Measurements from ENCODE around the gene BZW1. TPM values are rescaled to one million over a fixed set of nuclear protein-coding genes. Genes with fewer than 3 reads are reported as not detected.

The BZW1 gene
- total RNA-seq, 1 donor from 2014 or later: 214 TPM

- Mint-ChIP-seq H3K36me3 (ENCODE audit: unreplicated experiment) (no peaks in the 10 kb centered on the region), H3K4me1 (ENCODE audit: unreplicated experiment) (peaks cover 44% of the 10 kb centered on the region), H3K27ac (ENCODE audit: unreplicated experiment) (peak overlapping the region; percentile 95), H3K9me3 (ENCODE audit: unreplicated experiment) (no peaks in the 10 kb centered on the region), H3K4me3 (ENCODE audit: unreplicated experiment) (no peak overlapping the region), H3K27me3 (ENCODE audit: unreplicated experiment) (no peaks in the 10 kb centered on the region)
- no peak for DNase-seq (ENCODE audit: extremely low spot score, unreplicated experiment)
- TF ChIP-seq, protein P1, sequence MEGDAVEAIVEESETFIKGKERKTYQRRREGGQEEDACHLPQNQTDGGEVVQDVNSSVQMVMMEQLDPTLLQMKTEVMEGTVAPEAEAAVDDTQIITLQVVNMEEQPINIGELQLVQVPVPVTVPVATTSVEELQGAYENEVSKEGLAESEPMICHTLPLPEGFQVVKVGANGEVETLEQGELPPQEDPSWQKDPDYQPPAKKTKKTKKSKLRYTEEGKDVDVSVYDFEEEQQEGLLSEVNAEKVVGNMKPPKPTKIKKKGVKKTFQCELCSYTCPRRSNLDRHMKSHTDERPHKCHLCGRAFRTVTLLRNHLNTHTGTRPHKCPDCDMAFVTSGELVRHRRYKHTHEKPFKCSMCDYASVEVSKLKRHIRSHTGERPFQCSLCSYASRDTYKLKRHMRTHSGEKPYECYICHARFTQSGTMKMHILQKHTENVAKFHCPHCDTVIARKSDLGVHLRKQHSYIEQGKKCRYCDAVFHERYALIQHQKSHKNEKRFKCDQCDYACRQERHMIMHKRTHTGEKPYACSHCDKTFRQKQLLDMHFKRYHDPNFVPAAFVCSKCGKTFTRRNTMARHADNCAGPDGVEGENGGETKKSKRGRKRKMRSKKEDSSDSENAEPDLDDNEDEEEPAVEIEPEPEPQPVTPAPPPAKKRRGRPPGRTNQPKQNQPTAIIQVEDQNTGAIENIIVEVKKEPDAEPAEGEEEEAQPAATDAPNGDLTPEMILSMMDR (IDR thresholded peaks at IDR 0.05): no peak
Measured at GRCh38 chr2:200788121-200788718, 23.5 kb upstream of the BZW1 start.

GRCh38 chr2:200790185-200790584, 21.5 kb upstream of the BZW1 start:
- Mint-ChIP-seq H3K27me3 (ENCODE audit: unreplicated experiment) (no peaks in the 10 kb centered on the region), H3K9me3 (ENCODE audit: unreplicated experiment) (no peaks in the 10 kb centered on the region), H3K4me1 (ENCODE audit: unreplicated experiment) (peaks cover 35% of the 10 kb centered on the region), H3K36me3 (ENCODE audit: unreplicated experiment) (no peaks in the 10 kb centered on the region), H3K4me3 (ENCODE audit: unreplicated experiment) (no peak overlapping the region), H3K27ac (ENCODE audit: unreplicated experiment) (no peak overlapping the region)
- TF ChIP-seq, protein P1 (IDR thresholded peaks at IDR 0.05): no peak
- no peak for DNase-seq (ENCODE audit: extremely low spot score, unreplicated experiment)

DNA sequence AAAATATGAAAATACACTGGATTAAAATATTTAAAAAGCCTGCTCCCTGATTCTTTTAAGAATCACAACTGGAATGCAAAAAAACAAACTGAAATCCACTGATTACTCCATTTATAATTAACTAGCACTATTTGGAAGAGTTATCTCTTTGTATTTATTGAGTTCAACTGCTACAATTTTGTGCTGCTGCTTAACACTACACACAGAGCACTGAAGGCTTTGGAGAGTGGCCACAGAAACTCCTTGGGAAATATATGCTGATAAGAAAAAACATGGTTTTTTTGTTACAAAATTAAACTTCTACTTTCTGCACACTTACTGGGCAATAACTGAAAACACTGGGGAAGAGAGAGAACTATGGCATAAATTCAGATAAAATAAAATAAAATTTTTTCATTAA, 19.8 kb upstream of the BZW1 start:
- Mint-ChIP-seq H3K36me3 (ENCODE audit: unreplicated experiment) (no peaks in the 10 kb centered on the region), H3K27ac (ENCODE audit: unreplicated experiment) (no peak overlapping the region), H3K4me1 (ENCODE audit: unreplicated experiment) (peaks cover 19% of the 10 kb centered on the region), H3K9me3 (ENCODE audit: unreplicated experiment) (no peaks in the 10 kb centered on the region), H3K27me3 (ENCODE audit: unreplicated experiment) (no peaks in the 10 kb centered on the region), H3K4me3 (ENCODE audit: unreplicated experiment) (no peak overlapping the region)
- TF ChIP-seq, protein P1 (IDR thresholded peaks at IDR 0.05): no peak
- no peak for DNase-seq (ENCODE audit: extremely low spot score, unreplicated experiment)

GRCh38 chr2:200794143-200794542, 17.6 kb upstream of the BZW1 start:
- no peaks in the 10 kb centered on the region for H3K9me3 Mint-ChIP-seq (ENCODE audit: unreplicated experiment)

DNA sequence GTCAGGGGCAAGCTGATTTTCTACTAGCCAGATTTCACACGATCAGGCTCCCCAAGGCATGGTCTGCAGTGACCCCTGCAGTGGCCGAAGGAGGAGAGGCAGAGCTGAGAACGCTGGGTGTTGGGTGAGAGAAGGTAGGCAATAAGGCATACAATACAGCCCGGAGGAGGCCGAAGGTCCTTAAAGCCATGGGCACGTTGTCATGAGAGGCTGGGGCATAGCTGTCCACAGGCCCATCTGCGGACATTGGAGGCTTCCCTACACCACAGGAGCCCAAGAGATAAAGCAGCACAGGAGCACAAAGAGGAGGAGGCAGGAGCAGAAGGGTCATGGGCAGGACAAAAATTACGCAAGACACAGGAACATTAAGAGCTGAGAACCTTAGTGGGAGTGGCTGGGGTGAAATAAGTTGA, 16.7 kb upstream of the BZW1 start:
- no peak for DNase-seq (ENCODE audit: extremely low spot score, unreplicated experiment)
- H3K36me3 Mint-ChIP-seq (ENCODE audit: unreplicated experiment): no peaks in the 10 kb centered on the region

More at GRCh38 chr2:200794143-200794542, 17.6 kb upstream of the BZW1 start:
- no peak overlapping the region for H3K4me3 Mint-ChIP-seq (ENCODE audit: unreplicated experiment)
- DNase-seq (ENCODE audit: extremely low spot score, unreplicated experiment): no peak
- peaks cover 1% of the 10 kb centered on the region for H3K4me1 Mint-ChIP-seq (ENCODE audit: unreplicated experiment)
- H3K36me3 Mint-ChIP-seq (ENCODE audit: unreplicated experiment): no peaks in the 10 kb centered on the region
- TF ChIP-seq, protein P1 (IDR thresholded peaks at IDR 0.05): no peak
- no peaks in the 10 kb centered on the region for H3K27me3 Mint-ChIP-seq (ENCODE audit: unreplicated experiment)
- H3K27ac Mint-ChIP-seq (ENCODE audit: unreplicated experiment): no peak overlapping the region

More for the DNA sequence above, 16.7 kb upstream of the BZW1 start:
- no peaks in the 10 kb centered on the region for H3K27me3 Mint-ChIP-seq (ENCODE audit: unreplicated experiment)
- no peak overlapping the region for H3K27ac Mint-ChIP-seq (ENCODE audit: unreplicated experiment)
- no peaks in the 10 kb centered on the region for H3K9me3 Mint-ChIP-seq (ENCODE audit: unreplicated experiment)
- peaks cover 1% of the 10 kb centered on the region for H3K4me1 Mint-ChIP-seq (ENCODE audit: unreplicated experiment)
- no peak overlapping the region for H3K4me3 Mint-ChIP-seq (ENCODE audit: unreplicated experiment)
- TF ChIP-seq, protein P1 (IDR thresholded peaks at IDR 0.05): no peak

Data from osteocyte (in vitro differentiated cells).